Fibroblast of lung (primary cell): ENCODE measurements around the gene DIP2C. TPM values are rescaled to one million over a fixed set of nuclear protein-coding genes. Genes with fewer than 3 reads are reported as not detected.

ENCODE experiments used
- DNase-seq, 2 donors: peaks; one replicate each; pipeline versions ENCODE4 v3.0.0 to v3.0.0-alpha.2; 2010; ENCODE audit warnings: low read depth in 2 of 2
- H2AFZ ChIP-seq: 2 replicates; pipeline ENCODE4 v1.5.1; 2012; ENCODE audit warnings: low read length, control low read depth, inconsistent platforms
- H3K27ac ChIP-seq: 2 replicates; pipeline ENCODE4 v1.5.1; 2011; ENCODE audit warnings: low read length, control low read depth; ENCODE audit not compliant: insufficient read depth
- H3K27me3 ChIP-seq: 2 replicates; pipeline ENCODE4 v1.5.1; 2011; ENCODE audit warnings: mild to moderate bottlenecking, low read length; ENCODE audit not compliant: control insufficient read depth, insufficient read depth
- H3K36me3 ChIP-seq: 2 replicates; pipeline ENCODE4 v1.5.1; 2011; ENCODE audit warnings: low read length; ENCODE audit not compliant: control insufficient read depth, insufficient read depth
- H3K4me1 ChIP-seq: 2 replicates; pipeline ENCODE4 v1.5.1; 2011; ENCODE audit warnings: low read length; ENCODE audit not compliant: control insufficient read depth, insufficient read depth; ENCODE audit errors: extremely low read depth
- H3K4me2 ChIP-seq: 2 replicates; pipeline ENCODE4 v1.5.1; 2011; ENCODE audit warnings: low read length, control low read depth; ENCODE audit not compliant: insufficient read depth; ENCODE audit errors: extremely low read depth
- H3K4me3 ChIP-seq, 4 experiments: fragments of 200-600 bp in 1 of 4; sonication (generic) in 1 of 4; replicated peaks in 1 of 4; 2 replicates each; pipeline ENCODE4 v1.5.1; 2011 to 2016; ENCODE audit warnings: low read length in 4 of 4, low read depth in 3 of 4, mild to moderate bottlenecking in 3 of 4, control low read depth in 2 of 4, inconsistent platforms in 1 of 4, mixed read lengths in 1 of 4; ENCODE audit not compliant: insufficient read depth in 1 of 4; ENCODE audit errors: control extremely low read depth in 1 of 4
- H3K79me2 ChIP-seq: 2 replicates; pipeline ENCODE4 v1.5.1; 2012; ENCODE audit warnings: mild to moderate bottlenecking, low read length, inconsistent platforms; ENCODE audit not compliant: control insufficient read depth, insufficient read depth
- H3K9ac ChIP-seq: 2 replicates; pipeline ENCODE4 v1.5.1; 2011; ENCODE audit warnings: mild to moderate bottlenecking, low read length, control low read depth; ENCODE audit not compliant: insufficient read depth
- H3K9me3 ChIP-seq: 2 replicates; pipeline ENCODE4 v1.5.1; 2012; ENCODE audit warnings: low read depth, low read length; ENCODE audit not compliant: control insufficient read depth, insufficient read depth
- H4K20me1 ChIP-seq: 2 replicates; pipeline ENCODE4 v1.5.1; 2011; ENCODE audit warnings: low read length; ENCODE audit not compliant: control insufficient read depth, insufficient read depth; ENCODE audit errors: extremely low read depth
- CTCF ChIP-seq, 2 donors: IDR thresholded peaks in 1 of 2; conservative IDR thresholded peaks in 1 of 2; 1 replicate in 1 of 2; 2 replicates in 1 of 2; pipeline ENCODE4 v1.5.1; 2011 to 2012; ENCODE audit warnings: low read length in 2 of 2, control low read depth in 1 of 2, inconsistent platforms in 1 of 2, low read depth in 1 of 2, mild to moderate bottlenecking in 1 of 2
- EZH2 ChIP-seq: IDR thresholded peaks from 2 replicates; pipeline ENCODE4 v1.5.1; 2012; ENCODE audit warnings: low read length, control low read depth, mild to moderate bottlenecking; ENCODE audit errors: missing control alignments
- polyA plus RNA-seq, 2 donors: library from polyadenylated mRNA; depleted of rRNA in 1 of 2; stranded (reverse) in 1 of 2; unstranded in 1 of 2; fragments of >200 nt; gene quantifications; 2 replicates each; pipeline ENCODE4 v1.2.1, GENCODE V29; 2011 to 2012; ENCODE audit warnings: missing spikeins in 1 of 2
- total RNA-seq: library from RNA; depleted of rRNA; stranded (reverse); fragments of >200 nt; gene quantifications from 2 replicates; pipeline ENCODE4 v1.2.1, GENCODE V29; 2014

The DIP2C gene
- total and polyA plus RNA-seq, 2 donors (not counting 1 experiment from before 2014, with no cell fraction given) = 10.7 to 18.3 TPM

DNA sequence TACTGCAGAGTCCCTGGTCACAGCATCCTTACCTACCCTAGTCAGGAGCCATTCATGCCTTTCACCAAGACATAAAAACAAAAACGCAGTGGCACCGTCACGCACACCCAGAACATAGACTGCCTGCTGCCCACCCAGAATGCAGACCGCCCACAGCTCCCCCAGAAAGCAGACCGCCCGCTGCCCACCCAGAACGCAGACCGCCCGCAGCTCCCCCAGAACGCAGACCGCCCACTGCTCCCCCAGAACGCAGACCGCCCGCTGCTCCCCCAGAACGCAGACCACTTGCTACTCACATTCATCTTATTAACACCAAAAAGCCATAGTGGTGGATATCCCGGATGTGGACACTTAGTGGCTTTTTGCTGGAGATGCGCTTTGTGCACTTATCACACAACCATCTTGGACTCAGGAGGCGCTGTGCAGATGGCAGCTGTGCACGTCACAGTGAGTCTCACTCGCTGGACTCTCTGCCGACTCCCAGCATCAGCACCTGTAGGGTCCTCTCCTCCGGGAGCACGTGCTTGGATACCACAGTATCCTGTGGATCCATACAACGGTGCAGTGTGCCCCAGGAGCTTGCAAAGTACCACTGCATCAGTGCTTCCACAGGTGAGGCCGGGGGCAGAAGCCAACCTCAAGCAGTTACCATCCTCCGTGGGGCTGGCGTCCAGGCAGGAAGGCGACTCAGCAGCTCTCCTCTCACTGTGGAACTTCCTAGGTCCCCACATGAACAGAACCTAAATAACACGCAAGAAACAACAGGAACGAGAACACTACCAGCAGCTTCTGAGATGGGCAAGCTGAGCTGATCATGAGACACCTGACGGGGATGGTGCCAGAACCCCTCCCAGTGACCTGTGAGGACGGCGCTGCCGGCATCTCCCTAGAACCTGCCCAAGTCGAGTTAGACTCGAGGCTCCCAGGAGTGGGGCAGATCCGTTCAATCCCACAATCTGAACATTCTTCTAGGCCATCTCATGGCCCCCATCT, 161.0 kb downstream of the DIP2C start:
- no peak overlapping the region for H3K27ac ChIP-seq
- H3K4me1 ChIP-seq = no peaks in the 10 kb centered on the region
- H3K27me3 ChIP-seq = no peaks in the 10 kb centered on the region
- H3K9ac ChIP-seq = no peak overlapping the region
- no peaks in the 10 kb centered on the region for H3K9me3 ChIP-seq
- H2AFZ ChIP-seq = no peak overlapping the region
- H4K20me1 ChIP-seq = peaks cover 2% of the 10 kb centered on the region
- DNase-seq = no peak
- H3K36me3 ChIP-seq = no peaks in the 10 kb centered on the region
- no peaks in the 10 kb centered on the region for H3K79me2 ChIP-seq
- H3K4me3 ChIP-seq = no peak overlapping the region
- TF ChIP-seq EZH2 = no peak
- no peak for TF ChIP-seq CTCF (conservative IDR thresholded peaks at IDR 0.05 in 1 of 2, IDR thresholded peaks at IDR 0.05 in 1 of 2; ENCODE audit: low read depth in 1 of 2, low read length in 2 of 2)
- no peak overlapping the region for H3K4me2 ChIP-seq

DNA sequence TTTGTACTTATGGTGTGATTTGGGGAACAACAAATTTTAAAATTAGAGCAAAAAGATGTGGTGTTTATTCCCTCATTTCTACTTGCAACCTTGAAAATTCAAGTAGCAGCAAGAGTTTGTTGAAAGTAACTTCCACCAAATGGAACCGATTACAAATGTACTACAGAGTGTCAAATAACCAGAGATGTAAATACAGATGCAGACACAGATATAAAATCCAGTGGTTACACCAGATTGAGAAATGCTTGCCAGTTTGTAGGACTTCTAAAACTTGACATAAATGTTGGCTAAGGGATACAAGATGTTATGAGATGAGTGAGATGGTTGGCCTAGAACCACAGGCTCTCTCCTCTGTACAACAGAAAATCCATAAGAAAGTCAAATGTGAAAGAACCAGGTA, 162.1 kb downstream of the DIP2C start:
- TF ChIP-seq CTCF (conservative IDR thresholded peaks at IDR 0.05 in 1 of 2, IDR thresholded peaks at IDR 0.05 in 1 of 2; ENCODE audit: low read depth in 1 of 2, low read length in 2 of 2) (no peak), EZH2 (no peak)
- no peaks in the 10 kb centered on the region for H3K36me3 ChIP-seq
- no peak overlapping the region for H2AFZ ChIP-seq
- no peak overlapping the region for H3K9ac ChIP-seq
- H3K9me3 ChIP-seq = no peaks in the 10 kb centered on the region
- no peak overlapping the region for H3K27ac ChIP-seq
- H3K4me1 ChIP-seq = no peaks in the 10 kb centered on the region
- peak in 1 of 2 donors; percentile 70 for DNase-seq
- no peak overlapping the region for H3K4me3 ChIP-seq
- H3K27me3 ChIP-seq = no peaks in the 10 kb centered on the region
- no peak overlapping the region for H3K4me2 ChIP-seq
- peaks cover 2% of the 10 kb centered on the region for H4K20me1 ChIP-seq
- H3K79me2 ChIP-seq = no peaks in the 10 kb centered on the region

DNA sequence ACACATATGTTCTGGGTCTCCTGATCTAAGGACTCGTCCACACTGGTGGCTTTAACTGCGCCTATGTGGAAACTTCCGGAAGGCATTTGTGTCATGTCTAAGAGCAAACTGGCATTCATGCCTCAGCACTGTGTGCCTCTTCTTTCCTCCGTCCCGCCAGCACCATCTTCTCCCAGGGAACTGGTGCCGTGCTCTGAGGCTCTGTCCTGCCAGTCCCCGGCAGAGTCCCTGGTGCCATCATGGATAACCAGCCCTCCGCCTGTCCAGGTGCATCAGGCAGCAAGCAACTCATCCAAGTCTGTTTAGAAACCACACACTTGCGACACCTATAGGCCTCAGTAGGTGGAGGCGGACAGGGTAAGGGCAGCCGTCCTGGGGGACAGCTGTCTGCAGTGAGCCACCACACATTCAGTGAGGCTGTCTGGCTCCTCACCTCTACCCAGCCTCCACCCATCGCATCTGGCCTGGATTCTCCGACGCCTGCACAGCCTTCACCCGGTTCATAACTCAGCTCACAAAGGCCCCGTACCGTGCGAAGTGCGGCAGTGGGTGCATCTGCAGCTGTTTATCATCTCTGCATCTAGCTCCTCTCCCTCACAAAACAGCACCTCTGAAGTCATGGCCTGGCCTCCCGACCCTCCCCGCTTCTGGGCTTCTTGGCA, 162.7 kb downstream of the DIP2C start:
- Histone ChIP-seq H3K79me2 (no peaks in the 10 kb centered on the region), H3K4me2 (no peak overlapping the region), H4K20me1 (peaks cover 2% of the 10 kb centered on the region), H3K27me3 (no peaks in the 10 kb centered on the region), H3K9me3 (no peaks in the 10 kb centered on the region), H3K27ac (no peak overlapping the region), H3K36me3 (no peaks in the 10 kb centered on the region), H3K4me1 (no peaks in the 10 kb centered on the region), H2AFZ (no peak overlapping the region), H3K9ac (no peak overlapping the region), H3K4me3 (no peak overlapping the region)
- no peak for DNase-seq
- peak in 1 of 2 donors; percentile 1 for TF ChIP-seq CTCF (conservative IDR thresholded peaks at IDR 0.05 in 1 of 2, IDR thresholded peaks at IDR 0.05 in 1 of 2; ENCODE audit: low read depth in 1 of 2, low read length in 2 of 2)
- no peak for TF ChIP-seq EZH2
